Gastroesophageal sphincter (tissue), 4 donors: ENCODE data around the gene NRSN1. TPM values are rescaled to one million over a fixed set of nuclear protein-coding genes. Genes with fewer than 3 reads are reported as not detected.

Source experiments
- ATAC-seq: fragments of 150-250 bp; one replicate; pipeline ENCODE4 v1.9.1; 2016; ENCODE audit warnings: mild to moderate bottlenecking, moderate library complexity
- H3K27ac ChIP-seq, 4 donors: fragments of 200-600 bp; sonication (generic) in 3 of 4; 1 replicate in 3 of 4; 2 replicates in 1 of 4; pipeline ENCODE4 v1.5.1; 2016 to 2019
- H3K27me3 ChIP-seq: fragments of 200-600 bp; sonication (generic); one replicate; pipeline ENCODE4 v1.5.1; 2019
- H3K36me3 ChIP-seq, 2 donors: fragments of 200-600 bp; sonication (generic); one replicate each; pipeline ENCODE4 v1.5.1; 2019; ENCODE audit warnings: control low read depth in 1 of 2
- H3K4me1 ChIP-seq, 3 donors: fragments of 200-600 bp; sonication (generic); 1 replicate in 2 of 3; 2 replicates in 1 of 3; pipeline ENCODE4 v1.5.1; 2016 to 2019; ENCODE audit warnings: control low read depth in 2 of 3
- H3K4me3 ChIP-seq, 2 donors: fragments of 200-600 bp; sonication (generic); one replicate each; pipeline ENCODE4 v1.5.1; 2019; ENCODE audit warnings: mild to moderate bottlenecking in 1 of 2, moderate library complexity in 1 of 2
- H3K9me3 ChIP-seq, 3 donors: fragments of 200-600 bp; sonication (generic); one replicate each; pipeline ENCODE4 v1.5.1; 2017 to 2019; ENCODE audit warnings: control low read depth in 2 of 3
- CTCF ChIP-seq, 4 experiments: fragments of 200-600 bp in 2 of 4; fragments of 450-650 bp in 2 of 4; sonication (generic) in 1 of 4; IDR thresholded peaks; one replicate each; pipeline ENCODE4 v1.5.1; 2017 to 2019; ENCODE audit warnings: antibody characterized with exemption in 4 of 4, mild to moderate bottlenecking in 2 of 4, moderate library complexity in 2 of 4
- EP300 ChIP-seq: sonication (generic); formaldehyde crosslinking; IDR thresholded peaks from one replicate; pipeline ENCODE4 v1.6.1; 2017; ENCODE audit warnings: antibody characterized with exemption, mild to moderate bottlenecking
- POLR2A ChIP-seq, 2 donors: fragments of 450-650 bp; IDR thresholded peaks; one replicate each; pipeline ENCODE4 v1.6.1; 2017; ENCODE audit warnings: antibody characterized with exemption in 2 of 2, mild to moderate bottlenecking in 2 of 2, moderate library complexity in 1 of 2
- POLR2AphosphoS5 ChIP-seq: sonication (generic); formaldehyde crosslinking; IDR thresholded peaks from one replicate; pipeline ENCODE4 v1.6.1; 2017; ENCODE audit warnings: antibody characterized with exemption
- WGBS, 2 donors: methylation state at CpG; one replicate each; pipeline ENCODE4 v1.1.5; 2018; ENCODE audit warnings: low coverage in 1 of 2; 5-methylcytosine and 5-hydroxymethylcytosine counted together
- total RNA-seq, 4 donors: library from RNA; depleted of rRNA; stranded (reverse); fragments of >200 nt; gene quantifications; one replicate each; pipeline ENCODE4 v1.1.0, GENCODE V29; 2016

NRSN1 gene
- total RNA-seq, 4 donors from 2014 or later: 0.15 to 0.47 (median 0.40) TPM; not detected in 1

- no peak for TF ChIP-seq POLR2AphosphoS5
- no peak for TF ChIP-seq POLR2A (IDR thresholded peaks at IDR 0.05)
- no peak for TF ChIP-seq CTCF (IDR thresholded peaks at IDR 0.05)
- TF ChIP-seq EP300: no peak
- Histone ChIP-seq H3K4me1 (no peaks in the 10 kb centered on the region), H3K9me3 (peaks cover 0 to 7% (median 0%) of the 10 kb centered on the region in 3 donors), H3K27ac (no peak overlapping the region), H3K36me3 (no peaks in the 10 kb centered on the region), H3K27me3 (no peaks in the 10 kb centered on the region), H3K4me3 (no peak overlapping the region)
- no peak for ATAC-seq
Observed at GRCh38 chr6:24187965-24188577, 62.1 kb downstream of the NRSN1 start.

GRCh38 chr6:24188578-24189080 lies 62.6 kb downstream of the NRSN1 start:
- H3K9me3 ChIP-seq: peaks cover 0 to 7% (median 0%) of the 10 kb centered on the region in 3 donors
- H3K4me1 ChIP-seq: no peaks in the 10 kb centered on the region
- no peaks in the 10 kb centered on the region for H3K27me3 ChIP-seq
- TF ChIP-seq POLR2A (IDR thresholded peaks at IDR 0.05): no peak
- TF ChIP-seq EP300: no peak
- no peaks in the 10 kb centered on the region for H3K36me3 ChIP-seq
- H3K4me3 ChIP-seq: no peak overlapping the region
- WGBS, 2 donors: 27 to 32% methylated on average over 8 of the region's 8 CpGs
- H3K27ac ChIP-seq: no peak overlapping the region
- no peak for ATAC-seq

- H3K9me3 ChIP-seq: peaks cover 0 to 7% (median 0%) of the 10 kb centered on the region in 3 donors
- no peak overlapping the region for H3K4me3 ChIP-seq
- H3K27me3 ChIP-seq: no peaks in the 10 kb centered on the region
- no peaks in the 10 kb centered on the region for H3K4me1 ChIP-seq
- no peaks in the 10 kb centered on the region for H3K36me3 ChIP-seq
- WGBS, 2 donors: 42 to 100% methylated on average over 1 to 2 of the region's 2 CpGs
- H3K27ac ChIP-seq: no peak overlapping the region
- TF ChIP-seq POLR2A (IDR thresholded peaks at IDR 0.05) (no peak), POLR2AphosphoS5 (no peak), EP300 (no peak), CTCF (IDR thresholded peaks at IDR 0.05) (no peak)
- ATAC-seq: no peak
Observed at GRCh38 chr6:24191346-24191745, 65.3 kb downstream of the NRSN1 start.

GRCh38 chr6:24193364-24193763 lies 67.3 kb downstream of the NRSN1 start:
- Histone ChIP-seq H3K4me1 (no peaks in the 10 kb centered on the region), H3K27me3 (no peaks in the 10 kb centered on the region), H3K9me3 (peaks cover 0 to 7% (median 0%) of the 10 kb centered on the region in 3 donors), H3K36me3 (no peaks in the 10 kb centered on the region), H3K4me3 (no peak overlapping the region), H3K27ac (no peak overlapping the region)
- ATAC-seq: no peak
- TF ChIP-seq POLR2A (IDR thresholded peaks at IDR 0.05): no peak

GRCh38 chr6:24194978-24195700 lies 69.1 kb downstream of the NRSN1 start:
- no peak overlapping the region for H3K27ac ChIP-seq
- no peaks in the 10 kb centered on the region for H3K36me3 ChIP-seq
- H3K4me1 ChIP-seq: no peaks in the 10 kb centered on the region
- TF ChIP-seq EP300: no peak
- TF ChIP-seq CTCF (IDR thresholded peaks at IDR 0.05): no peak
- TF ChIP-seq POLR2A (IDR thresholded peaks at IDR 0.05): no peak
- TF ChIP-seq POLR2AphosphoS5: no peak
- no peak overlapping the region for H3K4me3 ChIP-seq
- no peak for ATAC-seq
- H3K9me3 ChIP-seq: peaks cover 0 to 7% (median 0%) of the 10 kb centered on the region in 3 donors
- 96 to 100% methylated on average over 1 to 2 of the region's 2 CpGs for WGBS, 2 donors
- H3K27me3 ChIP-seq: no peaks in the 10 kb centered on the region
